Measurements from ENCODE around the gene LDLRAP1.
A peak's percentile ranks its signal among the peaks of the same experiment; 100 is the strongest.

Gene LDLRAP1

DNA sequence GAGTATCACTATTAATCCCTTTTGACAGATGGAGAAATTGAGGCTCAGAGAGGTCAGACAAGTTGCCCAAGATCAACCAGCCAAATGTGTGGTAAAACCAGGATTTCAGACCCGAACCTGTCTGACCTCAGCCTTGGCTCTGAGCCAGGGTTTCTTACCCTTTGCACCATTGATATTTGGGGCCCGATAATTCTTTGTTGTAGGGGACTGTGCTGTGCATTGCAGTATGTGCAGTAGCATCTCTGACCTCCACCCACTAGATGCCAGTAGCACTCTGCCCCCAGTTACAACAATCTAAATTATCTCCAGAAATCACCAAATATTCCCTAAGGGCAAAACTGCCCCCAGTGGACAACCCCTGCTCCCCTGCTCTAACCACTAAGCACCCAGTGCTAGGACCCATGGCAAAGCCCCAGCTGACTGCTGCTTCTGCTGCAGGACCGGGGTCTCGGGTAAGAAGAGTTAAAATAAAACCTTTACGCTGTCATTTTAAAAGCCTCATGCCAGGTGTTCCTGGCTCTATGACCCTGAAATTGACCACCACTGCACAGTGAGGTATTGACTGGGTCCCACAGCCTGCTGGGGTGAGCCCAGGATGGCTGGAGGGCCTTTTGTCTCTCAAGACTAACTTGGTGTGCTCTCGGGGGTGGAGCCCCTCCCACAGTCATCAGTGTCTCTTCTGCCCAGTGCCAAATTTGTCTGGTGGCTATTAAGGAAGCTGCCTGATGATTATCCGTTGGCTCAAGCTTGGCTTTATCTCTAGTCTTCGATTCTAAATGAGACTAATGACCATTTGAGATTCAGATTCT lies 67.6 kb downstream of the LDLRAP1 start:
- no peak overlapping the region for H3K4me2 ChIP-seq (ENCODE audit: low read length)
- H3K27ac ChIP-seq (ENCODE audit: low read depth, low read length): no peak overlapping the region
- TF ChIP-seq CTCF (IDR thresholded peaks at IDR 0.05; ENCODE audit: low read depth, low read length, poor library complexity, severe bottlenecking) (peak; percentile 15), EZH2phosphoT487 (IDR thresholded peaks at IDR 0.05; ENCODE audit: borderline replicate concordance, low read length) (no peak)
- no peak overlapping the region for H3K4me3 ChIP-seq (ENCODE audit: low read length)
- peaks cover 65% of the 10 kb centered on the region for H3K27me3 ChIP-seq (ENCODE audit: control insufficient read depth, low read length)
- no peaks in the 10 kb centered on the region for H3K9me3 ChIP-seq (ENCODE audit: control insufficient read depth, insufficient read depth, low read length)
- H3K79me2 ChIP-seq (ENCODE audit: control insufficient read depth, low read length): no peaks in the 10 kb centered on the region
- no peaks in the 10 kb centered on the region for H3K9me2 ChIP-seq (replicated peaks; ENCODE audit: control insufficient read depth, low read length)
- H4K20me1 ChIP-seq (ENCODE audit: control insufficient read depth, insufficient read depth, low read depth, low read length): no peaks in the 10 kb centered on the region
- H3K4me1 ChIP-seq (ENCODE audit: control insufficient read depth, low read length): peaks cover 18% of the 10 kb centered on the region
- H3F3A ChIP-seq (ENCODE audit: control insufficient read depth, insufficient read depth): peaks cover 12% of the 10 kb centered on the region; the same call in 1 of the 2 replicates
- H3K36me3 ChIP-seq (ENCODE audit: control insufficient read depth, low read length): no peaks in the 10 kb centered on the region

DNA sequence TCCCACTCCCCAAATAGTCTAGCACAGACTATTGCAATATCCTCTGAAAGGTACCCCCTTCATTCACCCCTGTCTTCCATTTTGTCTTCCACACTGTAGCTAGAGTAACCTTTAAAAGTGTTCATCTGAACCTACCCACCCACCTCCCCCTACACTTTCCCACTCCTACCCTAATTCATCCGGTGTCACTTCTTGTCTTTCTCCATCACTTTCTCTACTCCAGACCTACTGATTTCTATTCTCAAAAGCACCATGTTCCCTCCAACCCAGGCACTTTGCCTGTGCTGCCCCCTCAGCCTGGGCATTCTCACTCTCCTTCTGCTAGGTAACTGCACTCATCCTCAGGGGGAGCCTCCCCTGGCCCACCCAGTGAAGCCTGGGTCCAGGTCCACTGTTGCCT lies 68.4 kb downstream of the LDLRAP1 start:
- H3K27ac ChIP-seq (ENCODE audit: low read depth, low read length): no peak overlapping the region
- H3K4me1 ChIP-seq (ENCODE audit: control insufficient read depth, low read length): peaks cover 22% of the 10 kb centered on the region
- H3K27me3 ChIP-seq (ENCODE audit: control insufficient read depth, low read length): peaks cover 65% of the 10 kb centered on the region
- no peaks in the 10 kb centered on the region for H4K20me1 ChIP-seq (ENCODE audit: control insufficient read depth, insufficient read depth, low read depth, low read length)
- no peak for TF ChIP-seq CTCF (IDR thresholded peaks at IDR 0.05; ENCODE audit: low read depth, low read length, poor library complexity, severe bottlenecking)
- TF ChIP-seq EZH2phosphoT487 (IDR thresholded peaks at IDR 0.05; ENCODE audit: borderline replicate concordance, low read length): no peak
- H3K4me2 ChIP-seq (ENCODE audit: low read length): no peak overlapping the region
- no peaks in the 10 kb centered on the region for H3K9me3 ChIP-seq (ENCODE audit: control insufficient read depth, insufficient read depth, low read length)
- H3K9me2 ChIP-seq (replicated peaks; ENCODE audit: control insufficient read depth, low read length): no peaks in the 10 kb centered on the region
- no peak overlapping the region for H3K4me3 ChIP-seq (ENCODE audit: low read length)
- no peaks in the 10 kb centered on the region for H3K36me3 ChIP-seq (ENCODE audit: control insufficient read depth, low read length)
- no peaks in the 10 kb centered on the region for H3K79me2 ChIP-seq (ENCODE audit: control insufficient read depth, low read length)
- H3F3A ChIP-seq (ENCODE audit: control insufficient read depth, insufficient read depth): peaks cover 12% of the 10 kb centered on the region; the same call in 1 of the 2 replicates

DNA sequence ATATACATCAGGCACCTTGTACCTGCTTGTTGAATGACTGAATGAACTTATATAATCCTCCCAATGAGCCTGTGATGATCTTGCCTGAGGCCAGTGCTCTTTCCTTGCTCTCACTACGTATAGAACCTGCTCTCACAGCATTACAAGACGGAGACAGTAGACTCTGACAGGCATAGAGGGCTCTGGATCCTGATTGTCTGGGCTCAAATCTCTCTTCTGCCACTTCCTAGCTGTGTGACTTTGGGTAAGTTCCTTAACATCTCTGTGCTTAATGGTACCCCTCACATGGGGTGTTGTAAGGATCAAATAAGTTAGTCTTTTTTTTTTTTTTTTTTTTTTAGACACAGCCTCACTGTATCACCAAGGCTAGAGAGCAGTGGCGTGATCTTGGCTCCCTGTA lies 69.0 kb downstream of the LDLRAP1 start:
- H3K36me3 ChIP-seq (ENCODE audit: control insufficient read depth, low read length): no peaks in the 10 kb centered on the region
- TF ChIP-seq EZH2phosphoT487 (IDR thresholded peaks at IDR 0.05; ENCODE audit: borderline replicate concordance, low read length) (no peak), CTCF (IDR thresholded peaks at IDR 0.05; ENCODE audit: low read depth, low read length, poor library complexity, severe bottlenecking) (no peak)

More for the DNA sequence above, 69.0 kb downstream of the LDLRAP1 start:
- Histone ChIP-seq H3K27ac (ENCODE audit: low read depth, low read length) (no peak overlapping the region), H3K4me1 (ENCODE audit: control insufficient read depth, low read length) (peaks cover 19% of the 10 kb centered on the region), H3K9me2 (replicated peaks; ENCODE audit: control insufficient read depth, low read length) (no peaks in the 10 kb centered on the region), H3F3A (ENCODE audit: control insufficient read depth, insufficient read depth) (peaks cover 12% of the 10 kb centered on the region; the same call in 1 of the 2 replicates), H4K20me1 (ENCODE audit: control insufficient read depth, insufficient read depth, low read depth, low read length) (no peaks in the 10 kb centered on the region), H3K27me3 (ENCODE audit: control insufficient read depth, low read length) (peaks cover 68% of the 10 kb centered on the region), H3K9me3 (ENCODE audit: control insufficient read depth, insufficient read depth, low read length) (no peaks in the 10 kb centered on the region), H3K79me2 (ENCODE audit: control insufficient read depth, low read length) (no peaks in the 10 kb centered on the region), H3K4me3 (ENCODE audit: low read length) (no peak overlapping the region), H3K4me2 (ENCODE audit: low read length) (no peak overlapping the region)

Measured in DOHH2 (cell line).